ENCODE measurements around the gene CSTPP1.

CSTPP1 gene

DNA sequence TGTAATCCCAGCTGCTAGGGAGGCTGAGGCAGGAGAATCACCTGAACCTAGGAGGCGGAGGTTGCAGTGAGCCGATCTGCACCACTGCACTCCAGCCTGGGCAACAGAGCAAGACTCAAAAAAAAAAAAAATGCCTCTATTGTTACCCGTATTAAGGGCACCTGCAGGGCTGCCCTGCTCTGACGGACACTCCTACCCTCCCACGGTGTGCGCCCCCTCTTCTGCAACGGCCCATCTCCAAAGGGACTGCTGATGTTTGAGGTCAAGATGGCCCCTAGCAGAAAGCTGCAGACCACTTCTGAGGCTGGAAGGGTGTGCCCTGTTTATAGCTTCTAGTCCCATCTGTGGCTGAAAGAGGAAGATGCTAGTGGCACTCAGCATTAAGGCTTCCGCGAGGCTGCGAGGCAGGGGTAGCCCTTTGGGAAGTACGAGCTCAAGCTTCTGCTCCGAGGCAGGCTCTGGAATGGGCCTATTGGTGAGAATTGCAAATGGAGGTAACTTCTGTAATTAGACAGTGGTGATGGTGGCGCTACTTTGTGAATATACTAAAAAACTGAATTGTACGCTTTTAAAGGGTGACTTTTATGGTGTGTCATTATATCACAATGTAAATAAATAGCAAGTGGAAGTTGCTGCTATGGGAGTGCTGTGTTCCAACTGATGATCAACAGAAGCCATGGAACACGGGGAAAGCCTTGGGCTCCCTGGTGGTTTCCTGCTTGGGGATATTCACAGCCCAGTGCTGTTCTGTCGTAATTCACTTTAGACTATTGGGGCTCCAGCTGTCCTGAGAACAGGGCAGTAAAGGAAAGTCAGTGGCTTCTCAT, 215.8 kb downstream of the CSTPP1 start:
- H3K27ac ChIP-seq (ENCODE audit: low read depth, low read length, poor library complexity, severe bottlenecking): peak overlapping the region; percentile 89
- H3K4me1 ChIP-seq (ENCODE audit: insufficient read depth, low read length, severe bottlenecking): peaks cover 72% of the 10 kb centered on the region
- no peaks in the 10 kb centered on the region for H3K79me2 ChIP-seq (ENCODE audit: insufficient read depth, low read length)
- H3K4me3 ChIP-seq (ENCODE audit: low read depth, low read length, poor library complexity, severe bottlenecking): peak overlapping the region; percentile 33
- no peaks in the 10 kb centered on the region for H3F3A ChIP-seq (ENCODE audit: insufficient read depth, low read length)
- peak overlapping the region; percentile 53 for H3K4me2 ChIP-seq (ENCODE audit: low read length)
- no peaks in the 10 kb centered on the region for H3K27me3 ChIP-seq (ENCODE audit: insufficient read depth, low read length)
- H3K36me3 ChIP-seq (ENCODE audit: insufficient read depth, low read length): peaks cover 7% of the 10 kb centered on the region; the same call in 1 of the 2 replicates
- no peaks in the 10 kb centered on the region for H3K9me3 ChIP-seq (ENCODE audit: low read length)
- no peaks in the 10 kb centered on the region for H3K9me2 ChIP-seq (ENCODE audit: low read depth, low read length)
- H2AFZ ChIP-seq (ENCODE audit: low read length): no peak overlapping the region
- H4K20me1 ChIP-seq (ENCODE audit: insufficient read depth, low read length): no peaks in the 10 kb centered on the region
- no peak for TF ChIP-seq EZH2 (IDR thresholded peaks at IDR 0.05; ENCODE audit: borderline replicate concordance, low read length)
- TF ChIP-seq, protein P1, sequence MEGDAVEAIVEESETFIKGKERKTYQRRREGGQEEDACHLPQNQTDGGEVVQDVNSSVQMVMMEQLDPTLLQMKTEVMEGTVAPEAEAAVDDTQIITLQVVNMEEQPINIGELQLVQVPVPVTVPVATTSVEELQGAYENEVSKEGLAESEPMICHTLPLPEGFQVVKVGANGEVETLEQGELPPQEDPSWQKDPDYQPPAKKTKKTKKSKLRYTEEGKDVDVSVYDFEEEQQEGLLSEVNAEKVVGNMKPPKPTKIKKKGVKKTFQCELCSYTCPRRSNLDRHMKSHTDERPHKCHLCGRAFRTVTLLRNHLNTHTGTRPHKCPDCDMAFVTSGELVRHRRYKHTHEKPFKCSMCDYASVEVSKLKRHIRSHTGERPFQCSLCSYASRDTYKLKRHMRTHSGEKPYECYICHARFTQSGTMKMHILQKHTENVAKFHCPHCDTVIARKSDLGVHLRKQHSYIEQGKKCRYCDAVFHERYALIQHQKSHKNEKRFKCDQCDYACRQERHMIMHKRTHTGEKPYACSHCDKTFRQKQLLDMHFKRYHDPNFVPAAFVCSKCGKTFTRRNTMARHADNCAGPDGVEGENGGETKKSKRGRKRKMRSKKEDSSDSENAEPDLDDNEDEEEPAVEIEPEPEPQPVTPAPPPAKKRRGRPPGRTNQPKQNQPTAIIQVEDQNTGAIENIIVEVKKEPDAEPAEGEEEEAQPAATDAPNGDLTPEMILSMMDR (IDR thresholded peaks at IDR 0.05; ENCODE audit: low read length): no peak
- peak overlapping the region; percentile 46; the same call in 1 of the 2 replicates for H3K9ac ChIP-seq (ENCODE audit: low read length)

DNA sequence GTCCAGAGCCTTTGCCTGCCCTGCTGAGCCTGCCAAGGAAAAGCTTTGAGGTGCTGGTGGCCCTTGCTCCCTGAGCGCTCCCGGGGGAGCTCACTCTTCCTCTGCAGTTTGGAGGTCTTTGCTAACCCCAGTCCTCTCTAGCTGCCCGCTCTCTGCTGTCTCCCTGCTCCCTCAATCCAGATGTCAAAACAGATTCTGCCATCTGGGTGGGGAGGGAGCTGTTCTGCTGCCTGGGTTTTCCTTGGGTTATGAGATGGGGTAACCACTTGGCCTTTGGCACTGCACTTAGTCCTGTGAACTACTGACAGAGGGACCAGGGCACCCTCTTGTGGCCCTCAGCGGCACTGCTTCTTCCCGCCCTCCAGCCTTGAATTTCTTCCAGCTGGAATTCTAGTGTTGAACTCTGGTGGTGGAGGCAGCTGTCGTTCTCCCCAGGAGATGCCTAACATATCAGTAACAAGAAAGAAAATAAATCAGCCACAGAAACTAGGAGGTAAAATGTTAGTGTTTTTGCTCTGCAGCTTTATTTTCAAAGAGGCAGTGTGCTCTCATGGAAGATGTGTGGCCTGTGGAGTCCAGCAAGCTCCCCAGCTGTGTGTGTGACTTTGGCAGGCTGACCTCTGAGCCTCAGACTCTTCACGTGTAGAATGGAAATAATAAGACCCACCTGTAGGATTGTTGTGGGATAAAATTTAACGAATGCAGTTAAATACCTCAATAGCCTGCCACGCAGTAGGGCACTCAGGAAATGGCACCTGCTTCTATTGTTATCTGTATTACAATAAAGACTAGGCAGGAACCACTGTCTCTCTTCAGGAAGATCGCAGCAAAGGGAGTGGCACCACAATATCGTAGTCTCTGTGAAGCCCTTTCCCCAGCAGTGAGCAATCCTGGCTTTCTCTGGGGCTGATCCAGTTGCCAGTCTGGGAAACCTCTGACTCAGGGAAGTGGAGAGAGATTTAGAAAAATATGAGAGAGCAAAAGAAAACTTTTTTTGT, 216.7 kb downstream of the CSTPP1 start:
- Histone ChIP-seq H4K20me1 (ENCODE audit: insufficient read depth, low read length) (no peaks in the 10 kb centered on the region), H2AFZ (ENCODE audit: low read length) (no peak overlapping the region), H3K36me3 (ENCODE audit: insufficient read depth, low read length) (peaks cover 7% of the 10 kb centered on the region; the same call in 1 of the 2 replicates), H3K27me3 (ENCODE audit: insufficient read depth, low read length) (no peaks in the 10 kb centered on the region), H3F3A (ENCODE audit: insufficient read depth, low read length) (no peaks in the 10 kb centered on the region), H3K9me3 (ENCODE audit: low read length) (no peaks in the 10 kb centered on the region), H3K9me2 (ENCODE audit: low read depth, low read length) (no peaks in the 10 kb centered on the region), H3K9ac (ENCODE audit: low read length) (peak overlapping the region; percentile 46; the same call in 1 of the 2 replicates), H3K79me2 (ENCODE audit: insufficient read depth, low read length) (no peaks in the 10 kb centered on the region), H3K4me1 (ENCODE audit: insufficient read depth, low read length, severe bottlenecking) (peaks cover 72% of the 10 kb centered on the region), H3K27ac (ENCODE audit: low read depth, low read length, poor library complexity, severe bottlenecking) (peak overlapping the region; percentile 89), H3K4me2 (ENCODE audit: low read length) (peak overlapping the region; percentile 53), H3K4me3 (ENCODE audit: low read depth, low read length, poor library complexity, severe bottlenecking) (peak overlapping the region; percentile 33)
- TF ChIP-seq EZH2 (IDR thresholded peaks at IDR 0.05; ENCODE audit: borderline replicate concordance, low read length): no peak
- TF ChIP-seq, protein P1 (IDR thresholded peaks at IDR 0.05; ENCODE audit: low read length): peak; percentile 100

All from OCI-LY1 (cell line).